HepG2 (cell line): Measurements from ENCODE around the gene SYVN1. TPM values are rescaled to one million over a fixed set of nuclear protein-coding genes. Genes with fewer than 3 reads are reported as not detected.

Source experiments
- ATRX ChIP-seq: sonication (generic); formaldehyde crosslinking; IDR thresholded peaks from 2 replicates; pipeline ENCODE4 v1.4.0; 2020; ENCODE audit warnings: missing genetic modification reagents, borderline replicate concordance
- BORCS8-MEF2B ChIP-seq: sonication (generic); formaldehyde crosslinking; IDR thresholded peaks from 2 replicates; pipeline ENCODE4 v1.8.0; 2022; ENCODE audit warnings: mild to moderate bottlenecking, missing genetic modification reagents
- ERF ChIP-seq: IDR thresholded peaks from 2 replicates; pipeline ENCODE4 v1.6.1; 2018; ENCODE audit warnings: missing biosample characterization, missing genetic modification reagents
- JUND ChIP-seq: sonication (generic); formaldehyde crosslinking; IDR thresholded peaks from 2 replicates; pipeline ENCODE4 v1.8.0; 2022; ENCODE audit warnings: mild to moderate bottlenecking, missing genetic modification reagents
- MAFK ChIP-seq, 2 experiments: IDR thresholded peaks in 1 of 2; conservative IDR thresholded peaks in 1 of 2; 2 replicates each; pipeline ENCODE4 v1.6.1; 2011; ENCODE audit warnings: improper control_type of control experiment in 2 of 2, low read length in 2 of 2
- NFE2L1 ChIP-seq: sonication (generic); formaldehyde crosslinking; IDR thresholded peaks from 2 replicates; pipeline ENCODE4 v1.4.0; 2020; ENCODE audit warnings: missing genetic modification reagents, mild to moderate bottlenecking, borderline replicate concordance
- NFYB ChIP-seq: sonication (generic); formaldehyde crosslinking; IDR thresholded peaks from 2 replicates; pipeline ENCODE4 v1.4.0; 2020; ENCODE audit warnings: missing genetic modification reagents
- ONECUT2 ChIP-seq: sonication (generic); formaldehyde crosslinking; IDR thresholded peaks from 2 replicates; pipeline ENCODE4 v1.4.0; 2020; ENCODE audit warnings: missing genetic modification reagents
- SP1 ChIP-seq, 2 experiments: fragments of 450-650 bp in 1 of 2; sonication (generic) in 1 of 2; formaldehyde crosslinking in 1 of 2; IDR thresholded peaks; 2 replicates each; pipeline versions ENCODE4 v1.4.0 to v1.6.1; 2016 to 2020; ENCODE audit warnings: missing genetic modification reagents in 1 of 2
- SRSF4 ChIP-seq: fragments of 200-400 bp; formaldehyde crosslinking; IDR thresholded peaks from one replicate; pipeline ENCODE4 v1.6.1; 2018; ENCODE audit warnings: mild to moderate bottlenecking, low read depth, low read length, moderate library complexity; ENCODE audit not compliant: poor library complexity, severe bottlenecking
- TARDBP ChIP-seq: sonication (generic); formaldehyde crosslinking; IDR thresholded peaks from 2 replicates; pipeline ENCODE4 v1.8.0; 2022; ENCODE audit warnings: mild to moderate bottlenecking, missing genetic modification reagents
- ZBTB8A ChIP-seq: sonication (generic); formaldehyde crosslinking; IDR thresholded peaks from 2 replicates; pipeline ENCODE4 v1.4.0; 2020; ENCODE audit warnings: mild to moderate bottlenecking, low read depth, missing genetic modification reagents, borderline replicate concordance
- ZNF230 ChIP-seq: sonication (generic); formaldehyde crosslinking; IDR thresholded peaks from 2 replicates; pipeline ENCODE4 v1.4.0; 2020; ENCODE audit warnings: mild to moderate bottlenecking, missing genetic modification reagents
- ZNF30 ChIP-seq: sonication (generic); formaldehyde crosslinking; IDR thresholded peaks from 2 replicates; pipeline ENCODE4 v1.5.0; 2020; ENCODE audit warnings: mild to moderate bottlenecking, missing genetic modification reagents
- ZNF619 ChIP-seq: sonication (generic); formaldehyde crosslinking; IDR thresholded peaks from 2 replicates; pipeline ENCODE4 v1.4.0; 2020; ENCODE audit warnings: mild to moderate bottlenecking, missing genetic modification reagents
- ZNF652 ChIP-seq: IDR thresholded peaks from 2 replicates; pipeline ENCODE4 v1.6.1; 2016; ENCODE audit warnings: low read depth, borderline replicate concordance
- ZNF720 ChIP-seq: sonication (generic); formaldehyde crosslinking; IDR thresholded peaks from 2 replicates; pipeline ENCODE4 v1.4.0; 2020; ENCODE audit warnings: missing genetic modification reagents
- ZSCAN21 ChIP-seq: sonication (generic); formaldehyde crosslinking; IDR thresholded peaks from 2 replicates; pipeline ENCODE4 v1.8.0; 2022; ENCODE audit warnings: mild to moderate bottlenecking, missing genetic modification reagents, moderate library complexity, borderline replicate concordance
- polyA plus RNA-seq, 8 experiments: library from polyadenylated mRNA; depleted of rRNA in 3 of 8; stranded (reverse) in 7 of 8; unstranded in 1 of 8; fragments of >200 nt; fragmentation: Illumina TruSeq in 4 of 8; extraction: Trizol in 4 of 8; gene quantifications; 2 replicates each; pipeline versions ENCODE4 v1.2.1 to v1.2.3, GENCODE V29; 2011 to 2016; ENCODE audit warnings: low read depth in 4 of 8, missing spikeins in 1 of 8, mixed read lengths in 1 of 8; ENCODE audit not compliant: insufficient read depth in 1 of 8
- total RNA-seq, 5 experiments: library from RNA; depleted of rRNA; stranded (reverse); fragments of >200 nt; fragmentation: Illumina TruSeq; extraction: Trizol; gene quantifications; 2 replicates each; pipeline ENCODE4 v1.2.3, GENCODE V29; 2016; ENCODE audit warnings: low read depth in 1 of 5
- TF ChIP-seq, protein P1 (sequence below): sonication (generic); formaldehyde crosslinking; IDR thresholded peaks from 2 replicates; pipeline ENCODE4 v1.4.0; 2020; ENCODE audit warnings: low read depth, missing genetic modification reagents
- TF ChIP-seq, protein P2 (sequence below): sonication (generic); formaldehyde crosslinking; IDR thresholded peaks from 2 replicates; pipeline ENCODE4 v1.8.0; 2022; ENCODE audit warnings: mild to moderate bottlenecking, missing genetic modification reagents, borderline replicate concordance
- TF ChIP-seq, protein P3 (sequence below), 2 experiments: sonication (generic) in 1 of 2; formaldehyde crosslinking in 1 of 2; IDR thresholded peaks; 2 replicates each; pipeline versions ENCODE4 v1.5.1 to v1.6.1; 2011 to 2020; ENCODE audit warnings: borderline replicate concordance in 1 of 2, low read depth in 1 of 2, low read length in 1 of 2, mild to moderate bottlenecking in 1 of 2, missing genetic modification reagents in 1 of 2, moderate library complexity in 1 of 2

Gene SYVN1
- total and polyA plus RNA-seq, 2 of the 13 experiments (the other 11 are each of a cell fraction or from before 2014, with no cell fraction given), result 10.3 to 22.5 TPM

DNA sequence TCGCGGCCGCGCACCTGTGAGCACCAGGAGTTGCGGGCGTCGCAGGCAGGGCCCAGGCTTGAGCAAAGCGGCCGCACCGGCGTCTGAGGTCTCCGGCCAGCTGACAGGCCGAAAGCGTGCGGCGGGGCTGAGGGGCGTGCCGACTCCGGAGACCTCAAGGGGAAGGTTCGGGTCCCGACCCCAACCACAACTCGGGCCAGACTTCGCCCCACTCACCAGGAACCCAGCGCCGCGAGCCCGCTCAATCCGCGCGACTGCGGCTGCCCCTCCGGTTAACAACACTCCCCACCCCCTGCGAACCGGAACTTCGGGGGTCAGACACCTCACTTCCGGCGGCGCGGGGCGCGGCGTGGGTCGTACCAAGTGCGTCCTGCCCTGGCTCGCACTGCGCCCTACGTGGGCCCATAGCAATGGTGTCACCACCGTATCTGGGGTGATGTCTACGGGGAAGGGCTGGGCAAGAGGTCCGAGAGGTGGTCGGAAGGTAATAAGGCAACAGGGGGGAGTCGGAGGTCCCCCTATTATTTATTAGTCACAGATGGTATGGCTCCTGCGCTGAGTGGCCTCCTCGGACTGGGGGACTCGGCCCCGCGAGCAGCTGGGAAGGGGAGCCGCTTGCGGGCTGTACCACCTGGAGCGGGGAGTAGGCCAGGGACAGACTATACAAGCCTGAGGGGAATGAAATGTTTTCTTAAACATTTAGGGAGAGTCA lies at the start of gene SYVN1 (continued):
- TF ChIP-seq ERF (CRISPR knock-in tag), result peak; percentile 85
- TF ChIP-seq NFE2L1, result peak; percentile 31; the same call in 1 of the 2 replicates
- TF ChIP-seq, protein P1, sequence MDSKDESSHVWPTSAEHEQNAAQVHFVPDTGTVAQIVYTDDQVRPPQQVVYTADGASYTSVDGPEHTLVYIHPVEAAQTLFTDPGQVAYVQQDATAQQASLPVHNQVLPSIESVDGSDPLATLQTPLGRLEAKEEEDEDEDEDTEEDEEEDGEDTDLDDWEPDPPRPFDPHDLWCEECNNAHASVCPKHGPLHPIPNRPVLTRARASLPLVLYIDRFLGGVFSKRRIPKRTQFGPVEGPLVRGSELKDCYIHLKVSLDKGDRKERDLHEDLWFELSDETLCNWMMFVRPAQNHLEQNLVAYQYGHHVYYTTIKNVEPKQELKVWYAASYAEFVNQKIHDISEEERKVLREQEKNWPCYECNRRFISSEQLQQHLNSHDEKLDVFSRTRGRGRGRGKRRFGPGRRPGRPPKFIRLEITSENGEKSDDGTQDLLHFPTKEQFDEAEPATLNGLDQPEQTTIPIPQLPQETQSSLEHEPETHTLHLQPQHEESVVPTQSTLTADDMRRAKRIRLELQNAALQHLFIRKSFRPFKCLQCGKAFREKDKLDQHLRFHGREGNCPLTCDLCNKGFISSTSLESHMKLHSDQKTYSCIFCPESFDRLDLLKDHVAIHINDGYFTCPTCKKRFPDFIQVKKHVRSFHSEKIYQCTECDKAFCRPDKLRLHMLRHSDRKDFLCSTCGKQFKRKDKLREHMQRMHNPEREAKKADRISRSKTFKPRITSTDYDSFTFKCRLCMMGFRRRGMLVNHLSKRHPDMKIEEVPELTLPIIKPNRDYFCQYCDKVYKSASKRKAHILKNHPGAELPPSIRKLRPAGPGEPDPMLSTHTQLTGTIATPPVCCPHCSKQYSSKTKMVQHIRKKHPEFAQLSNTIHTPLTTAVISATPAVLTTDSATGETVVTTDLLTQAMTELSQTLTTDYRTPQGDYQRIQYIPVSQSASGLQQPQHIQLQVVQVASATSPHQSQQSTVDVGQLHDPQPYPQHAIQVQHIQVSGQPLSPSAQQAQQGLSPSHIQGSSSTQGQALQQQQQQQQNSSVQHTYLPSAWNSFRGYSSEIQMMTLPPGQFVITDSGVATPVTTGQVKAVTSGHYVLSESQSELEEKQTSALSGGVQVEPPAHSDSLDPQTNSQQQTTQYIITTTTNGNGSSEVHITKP (CRISPR knock-in tag), result peak; percentile 99
- 0 out of 2 replicates have a peak, but pooled peaks have one; percentile 27 for TF ChIP-seq ONECUT2 (CRISPR knock-in tag)
- no peak for TF ChIP-seq SP1 (IDR thresholded peaks at IDR 0.05)
- TF ChIP-seq SP1 (CRISPR knock-in tag; IDR thresholded peaks at IDR 0.05), result peak; percentile 70
- no peak; the same call in 1 of the 2 replicates for TF ChIP-seq ZNF652 (CRISPR knock-in tag)
- TF ChIP-seq ZNF30 (CRISPR knock-in tag), result no peak
- no peak for TF ChIP-seq ATRX (CRISPR knock-in tag)
- TF ChIP-seq JUND (CRISPR knock-in tag), result 0 out of 2 replicates have a peak, but pooled peaks have one; percentile 33
- TF ChIP-seq TARDBP, result peak; percentile 39; the same call in 1 of the 2 replicates
- TF ChIP-seq, protein P2, sequence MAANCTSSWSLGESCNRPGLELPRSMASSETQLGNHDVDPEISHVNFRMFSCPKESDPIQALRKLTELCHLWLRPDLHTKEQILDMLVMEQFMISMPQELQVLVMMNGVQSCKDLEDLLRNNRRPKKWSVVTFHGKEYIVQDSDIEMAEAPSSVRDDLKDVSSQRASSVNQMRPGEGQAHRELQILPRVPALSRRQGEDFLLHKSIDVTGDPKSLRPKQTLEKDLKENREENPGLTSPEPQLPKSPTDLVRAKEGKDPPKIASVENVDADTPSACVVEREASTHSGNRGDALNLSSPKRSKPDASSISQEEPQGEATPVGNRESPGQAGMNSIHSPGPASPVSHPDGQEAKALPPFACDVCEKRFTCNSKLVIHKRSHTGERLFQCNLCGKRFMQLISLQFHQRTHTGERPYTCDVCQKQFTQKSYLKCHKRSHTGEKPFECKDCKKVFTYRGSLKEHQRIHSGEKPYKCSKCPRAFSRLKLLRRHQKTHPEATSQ, result no peak
- TF ChIP-seq ZBTB8A (CRISPR knock-in tag), result no peak
- TF ChIP-seq ZNF720 (CRISPR knock-in tag), result no peak
- TF ChIP-seq, protein P3, sequence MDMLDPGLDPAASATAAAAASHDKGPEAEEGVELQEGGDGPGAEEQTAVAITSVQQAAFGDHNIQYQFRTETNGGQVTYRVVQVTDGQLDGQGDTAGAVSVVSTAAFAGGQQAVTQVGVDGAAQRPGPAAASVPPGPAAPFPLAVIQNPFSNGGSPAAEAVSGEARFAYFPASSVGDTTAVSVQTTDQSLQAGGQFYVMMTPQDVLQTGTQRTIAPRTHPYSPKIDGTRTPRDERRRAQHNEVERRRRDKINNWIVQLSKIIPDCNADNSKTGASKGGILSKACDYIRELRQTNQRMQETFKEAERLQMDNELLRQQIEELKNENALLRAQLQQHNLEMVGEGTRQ (IDR thresholded peaks at IDR 0.05; ENCODE audit: low read depth, low read length), result no peak
- TF ChIP-seq, protein P3 (CRISPR knock-in tag; IDR thresholded peaks at IDR 0.05; ENCODE audit: borderline replicate concordance), result no peak; the same call in 1 of the 2 replicates
- peak; percentile 77; the same call in 1 of the 2 replicates for TF ChIP-seq ZNF230
- TF ChIP-seq NFYB (CRISPR knock-in tag), result no peak
- no peak for TF ChIP-seq MAFK (conservative IDR thresholded peaks at IDR 0.05 in 1 of 2, IDR thresholded peaks at IDR 0.05 in 1 of 2; ENCODE audit: low read length in 2 of 2)
- peak; percentile 57; the same call in 1 of the 2 replicates for TF ChIP-seq BORCS8-MEF2B (CRISPR knock-in tag)
- peak; percentile 35; the same call in 1 of the 2 replicates for TF ChIP-seq ZNF619
- no peak; the same call in 1 of the 2 replicates for TF ChIP-seq ZSCAN21
- no peak for TF ChIP-seq SRSF4
